Activated T-helper 17 cell treated with anti-CD3 and anti-CD28 coated beads, Interleukin-2, amount 50 U/mL, for 72 hours (primary cell): Measurements from ENCODE around the gene IFT27. TPM values are rescaled to one million over a fixed set of nuclear protein-coding genes. Genes with fewer than 3 reads are reported as not detected.

ENCODE experiments used
- ATAC-seq: fragments of 150-1000 bp; cut with Tn5 transposase; replicated peaks from 2 replicates; pipeline ENCODE4 v1.10.0; 2021; ENCODE audit warnings: mild to moderate bottlenecking, moderate library complexity
- H3K27ac Mint-ChIP-seq: one replicate; pipeline ENCODE4 v1.8.0; 2022; ENCODE audit warnings: mixed read lengths
- H3K27me3 Mint-ChIP-seq: one replicate; pipeline ENCODE4 v1.8.0; 2022; ENCODE audit warnings: mixed read lengths
- H3K36me3 Mint-ChIP-seq: one replicate; pipeline ENCODE4 v1.8.0; 2022; ENCODE audit warnings: low read depth, mild to moderate bottlenecking, mixed read lengths
- H3K4me1 Mint-ChIP-seq: one replicate; pipeline ENCODE4 v1.8.0; 2022; ENCODE audit warnings: mixed read lengths
- H3K4me3 Mint-ChIP-seq: one replicate; pipeline ENCODE4 v1.8.0; 2022; ENCODE audit warnings: mild to moderate bottlenecking, mixed read lengths
- H3K9me3 Mint-ChIP-seq: one replicate; pipeline ENCODE4 v1.8.0; 2022; ENCODE audit warnings: mixed read lengths
- total RNA-seq, 2 donors: library from RNA; stranded (reverse); gene quantifications; one replicate each; pipeline ENCODE4 v1.2.3, GENCODE V29; 2022

The IFT27 gene
- total RNA-seq, 2 donors from 2014 or later = 19.7 to 21.2 TPM

DNA sequence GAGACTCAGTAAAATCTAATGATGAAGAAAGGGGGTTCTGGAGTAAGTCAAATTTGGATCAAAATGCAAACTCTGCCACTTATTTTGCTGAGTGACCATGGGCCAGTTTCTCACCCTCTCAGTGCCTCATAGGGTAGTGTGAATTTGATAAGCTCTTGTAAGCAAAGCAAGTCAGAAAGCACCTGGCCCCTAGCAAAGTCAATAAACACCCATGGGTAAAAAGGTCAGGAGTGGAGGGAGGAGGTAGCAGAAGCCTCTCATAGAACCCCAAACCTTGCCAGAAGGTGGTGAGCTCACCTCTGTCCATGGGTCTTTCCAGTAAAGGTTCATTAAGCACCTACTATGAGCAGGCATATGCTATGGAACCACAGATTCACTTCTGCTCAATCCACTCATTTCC, 53.9 kb downstream of the IFT27 start:
- Mint-ChIP-seq H3K4me1 (no peaks in the 10 kb centered on the region), H3K27ac (no peak overlapping the region), H3K27me3 (peaks cover 41% of the 10 kb centered on the region), H3K9me3 (no peaks in the 10 kb centered on the region), H3K4me3 (no peak overlapping the region), H3K36me3 (no peaks in the 10 kb centered on the region)
- ATAC-seq = no peak

DNA sequence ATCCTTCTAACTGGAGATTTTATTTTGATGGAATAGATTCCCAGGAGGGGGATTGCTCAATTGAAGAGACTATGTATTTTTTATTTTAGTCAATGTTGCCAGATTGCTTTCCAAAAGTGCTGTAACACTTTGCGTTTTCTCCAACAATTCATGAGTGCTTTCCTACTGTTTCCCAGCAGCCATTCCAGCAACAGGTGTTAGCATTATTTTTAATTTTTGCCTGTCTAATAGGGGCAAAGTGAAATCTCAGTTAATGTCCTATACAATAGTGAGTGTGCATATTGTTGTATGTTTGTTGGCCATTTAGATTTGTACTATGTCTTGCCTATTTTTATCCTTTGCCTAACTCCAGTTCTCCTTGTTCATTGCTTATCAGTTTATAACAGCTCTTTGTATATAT, 60.3 kb downstream of the IFT27 start:
- no peaks in the 10 kb centered on the region for H3K4me1 Mint-ChIP-seq
- no peaks in the 10 kb centered on the region for H3K9me3 Mint-ChIP-seq
- no peak overlapping the region for H3K27ac Mint-ChIP-seq
- no peaks in the 10 kb centered on the region for H3K36me3 Mint-ChIP-seq
- H3K27me3 Mint-ChIP-seq = peaks cover 25% of the 10 kb centered on the region
- no peak overlapping the region for H3K4me3 Mint-ChIP-seq
- no peak for ATAC-seq

DNA sequence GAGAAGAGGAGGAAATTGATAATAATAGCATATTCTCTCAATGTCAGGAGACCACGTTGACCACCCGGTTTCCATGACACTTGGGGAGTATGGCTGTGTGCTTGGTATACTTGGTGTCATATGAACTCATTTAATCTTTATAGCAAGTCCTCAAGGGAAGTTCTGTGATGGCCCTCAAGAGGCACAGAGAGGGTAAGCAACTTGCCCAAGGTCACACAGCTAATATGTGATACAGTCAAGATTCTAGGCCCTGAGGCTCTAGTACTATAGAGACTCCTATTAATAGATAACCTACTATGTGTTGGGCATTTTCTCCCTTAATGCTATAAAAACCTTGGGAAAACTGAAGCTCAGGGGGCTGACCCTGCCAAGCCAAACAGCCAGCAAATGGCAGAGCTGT, 61.8 kb downstream of the IFT27 start:
- no peak for ATAC-seq
- H3K4me3 Mint-ChIP-seq = no peak overlapping the region
- no peaks in the 10 kb centered on the region for H3K36me3 Mint-ChIP-seq
- H3K9me3 Mint-ChIP-seq = no peaks in the 10 kb centered on the region
- H3K27me3 Mint-ChIP-seq = peaks cover 23% of the 10 kb centered on the region
- no peak overlapping the region for H3K27ac Mint-ChIP-seq
- H3K4me1 Mint-ChIP-seq = no peaks in the 10 kb centered on the region

DNA sequence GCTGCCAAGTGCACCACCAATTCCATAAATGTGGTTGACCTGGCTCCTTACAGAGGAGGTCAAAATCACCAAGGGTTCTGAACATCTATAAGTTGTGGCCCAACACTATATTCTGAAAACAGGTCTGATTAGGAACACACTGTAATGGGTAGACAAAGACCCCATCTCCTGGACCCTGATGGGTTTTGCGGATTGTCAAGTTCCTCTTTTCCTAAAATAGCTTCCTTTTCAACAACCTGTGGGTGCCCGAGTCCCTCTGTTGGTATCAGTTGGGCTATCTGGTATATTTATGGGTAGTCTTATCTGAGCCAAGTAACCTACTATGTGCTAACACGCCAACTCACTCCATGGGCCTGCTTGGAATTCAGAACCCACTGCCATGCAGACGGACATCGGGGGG, 62.5 kb downstream of the IFT27 start:
- Mint-ChIP-seq H3K9me3 (no peaks in the 10 kb centered on the region), H3K27me3 (peaks cover 27% of the 10 kb centered on the region), H3K4me1 (no peaks in the 10 kb centered on the region), H3K4me3 (no peak overlapping the region), H3K27ac (no peak overlapping the region), H3K36me3 (no peaks in the 10 kb centered on the region)
- ATAC-seq = no peak

Other genes with a start within 250 kb of the IFT27 start
- 100 to 1,000 TPM; 307 to 329 TPM for gene EIF3D, start 247.0 kb downstream of the IFT27 start, total RNA-seq
- not detected for gene CACNG2, start 72.4 kb downstream of the IFT27 start, total RNA-seq
- gene PVALB, start 40.9 kb upstream of the IFT27 start, total RNA-seq = not detected
- gene NCF4, start 84.9 kb upstream of the IFT27 start, total RNA-seq = 10 to 100 TPM; 40.6 to 60.1 TPM
- 1 to 10 TPM; 4.2 to 4.8 TPM for gene CSF2RB, start 137.5 kb upstream of the IFT27 start, total RNA-seq
- 10 to 100 TPM in 1 of 2 donors, 1 to 10 TPM in 1; 8.2 to 14.5 TPM for gene TST, start 243.3 kb upstream of the IFT27 start, total RNA-seq
- gene MPST, start 243.6 kb upstream of the IFT27 start, total RNA-seq = 10 to 100 TPM; 22.7 to 41.6 TPM